ENCODE data around the gene IMPA2.
"Not testable (repeated sequence)": the region's sequence is repeated elsewhere in the genome, so short reads cannot be mapped to it uniquely, and the experiment has no call there.

Gene IMPA2

GRCh38 chr18:12031181-12031580, 49.9 kb downstream of the IMPA2 start:
- no peak for DNase-seq

GRCh38 chr18:12031846-12032245, 50.5 kb downstream of the IMPA2 start:
- DNase-seq = no peak

GRCh38 chr18:12032786-12033642, 51.7 kb downstream of the IMPA2 start:
- no peak for DNase-seq

- DNase-seq = no peak
Observed at GRCh38 chr18:12033643-12034025, 52.3 kb downstream of the IMPA2 start.

GRCh38 chr18:12034241-12035100, 53.2 kb downstream of the IMPA2 start:
- no peak for DNase-seq

- no peak for DNase-seq
Observed at GRCh38 chr18:12035481-12035880, 54.2 kb downstream of the IMPA2 start.

GRCh38 chr18:12036201-12036751, 55.0 kb downstream of the IMPA2 start:
- DNase-seq = no peak

GRCh38 chr18:12038082-12038638, 56.9 kb downstream of the IMPA2 start:
- no peak for DNase-seq

- DNase-seq = peak; percentile 26
Observed at GRCh38 chr18:12038639-12039539, 57.6 kb downstream of the IMPA2 start.

GRCh38 chr18:12039540-12039930, 58.2 kb downstream of the IMPA2 start:
- not testable (repeated sequence) for DNase-seq

- DNase-seq = no peak
Observed at GRCh38 chr18:12041561-12041960, 60.3 kb downstream of the IMPA2 start.

- no peak for DNase-seq
Observed at GRCh38 chr18:12043811-12044210, 62.5 kb downstream of the IMPA2 start.

GRCh38 chr18:12044591-12044990, 63.3 kb downstream of the IMPA2 start:
- no peak for DNase-seq

GRCh38 chr18:12046046-12046750, 64.9 kb downstream of the IMPA2 start:
- no peak for DNase-seq

- DNase-seq = no peak
Observed at GRCh38 chr18:12046751-12047335, 65.5 kb downstream of the IMPA2 start.

GRCh38 chr18:12048010-12048826, 66.9 kb downstream of the IMPA2 start:
- no peak for DNase-seq

- no peak for DNase-seq
Observed at GRCh38 chr18:12048827-12049175, 67.5 kb downstream of the IMPA2 start.

GRCh38 chr18:12049978-12050811, 68.9 kb downstream of the IMPA2 start:
- DNase-seq = no peak

GRCh38 chr18:12052866-12053265, 71.6 kb downstream of the IMPA2 start:
- DNase-seq = no peak

All from NCI-H446 treated with DMSO at 0.1 percent for 48 hours (cell line).